IMR-90 (cell line): ENCODE results near the gene RASGEF1C.

Experiments used
- CEBPB ChIP-seq: IDR thresholded peaks from 2 replicates; pipeline ENCODE4 v1.6.1; 2012; ENCODE audit warnings: low read depth, low read length, improper control_type of control experiment
- CTCF ChIP-seq: conservative IDR thresholded peaks from 2 replicates; pipeline ENCODE4 v1.5.1; 2012; ENCODE audit warnings: mild to moderate bottlenecking, low read depth, low read length, improper control_type of control experiment
- NFE2L2 ChIP-seq: fragments of 150-350 bp; IDR thresholded peaks from 2 replicates; pipeline ENCODE4 v1.6.1; 2016; ENCODE audit warnings: low read depth, mild to moderate bottlenecking, low read length
- RAD21 ChIP-seq: IDR thresholded peaks from 2 replicates; pipeline ENCODE4 v1.6.1; 2012; ENCODE audit warnings: low read length, improper control_type of control experiment
- TF ChIP-seq, protein P1 (sequence below): fragments of 150-350 bp; IDR thresholded peaks from 2 replicates; pipeline ENCODE4 v1.6.1; 2017; ENCODE audit warnings: mild to moderate bottlenecking, antibody characterized with exemption, low read length, low read depth

GRCh38 chr5:180136630-180137381 lies 72.2 kb downstream of the RASGEF1C start:
- TF ChIP-seq NFE2L2 (no peak), CTCF (no peak), RAD21 (no peak), CEBPB (no peak)
- TF ChIP-seq, protein P1, sequence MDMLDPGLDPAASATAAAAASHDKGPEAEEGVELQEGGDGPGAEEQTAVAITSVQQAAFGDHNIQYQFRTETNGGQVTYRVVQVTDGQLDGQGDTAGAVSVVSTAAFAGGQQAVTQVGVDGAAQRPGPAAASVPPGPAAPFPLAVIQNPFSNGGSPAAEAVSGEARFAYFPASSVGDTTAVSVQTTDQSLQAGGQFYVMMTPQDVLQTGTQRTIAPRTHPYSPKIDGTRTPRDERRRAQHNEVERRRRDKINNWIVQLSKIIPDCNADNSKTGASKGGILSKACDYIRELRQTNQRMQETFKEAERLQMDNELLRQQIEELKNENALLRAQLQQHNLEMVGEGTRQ, result 0 out of 2 replicates have a peak, but pooled peaks have one; percentile 9
